Right ventricle myocardium inferior (tissue), 1 donor: ENCODE measurements around the gene TRPM1. TPM values are rescaled to one million over a fixed set of nuclear protein-coding genes. Genes with fewer than 3 reads are reported as not detected.

Experiments used
- ATAC-seq: fragments of 200-7000 bp; cut with Tn5 transposase; one replicate; pipeline ENCODE4 v1.9.1; 2020; ENCODE audit warnings: mild to moderate bottlenecking, moderate library complexity
- DNase-seq: peaks from one replicate; pipeline ENCODE4 v3.0.0; 2021; ENCODE audit errors: missing footprints
- intact Hi-C: fragments of 100-400 bp; cut with DNase I; formaldehyde crosslinking; loops from one replicate; pipeline ENCODE4 v1.11.0; 2022
- total RNA-seq: library from RNA; stranded (reverse); fragmentation: NEBNext Ultra II Directional; extraction: Animal tissue kit (Norgen Biotek cat#: 25700); gene quantifications from one replicate; pipeline ENCODE4 v1.2.1, GENCODE V29; 2021
- donor health status: DM: no; HTN: yes; CAD: no; lungs with severe emphysema.

Gene TRPM1
- total RNA-seq, 1 donor from 2014 or later = not detected

GRCh38 chr15:31005660-31006059 lies 95.9 kb downstream of the TRPM1 start:
- ATAC-seq (no peak), DNase-seq (no peak)
- intact Hi-C loops = no loop called here

DNA sequence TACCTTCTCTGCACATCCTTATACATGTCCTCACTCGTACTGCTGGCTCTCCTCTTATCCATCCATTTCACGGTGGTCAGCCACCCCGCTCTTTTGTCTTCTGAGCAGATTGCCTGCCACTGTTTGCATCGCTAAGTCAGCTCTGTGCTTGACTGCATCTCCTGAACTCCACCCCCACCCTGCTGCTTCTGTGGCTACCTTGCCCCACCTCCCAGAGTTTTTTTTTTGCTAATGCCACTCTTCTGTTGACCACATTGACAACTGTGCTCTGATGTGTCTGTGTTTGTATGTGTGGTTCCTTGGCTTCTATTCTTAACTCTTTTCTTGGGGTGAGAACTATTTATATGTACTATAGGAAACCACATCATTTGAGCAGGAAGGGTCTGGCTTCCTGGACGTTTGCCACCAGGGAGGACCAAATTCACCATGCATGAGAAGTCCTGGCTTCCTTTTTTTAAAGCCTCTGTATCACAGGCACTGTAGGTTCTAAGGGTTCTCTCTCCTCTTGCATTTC lies 97.2 kb downstream of the TRPM1 start:
- intact Hi-C loops = no loop called here
- no peak for DNase-seq

DNA sequence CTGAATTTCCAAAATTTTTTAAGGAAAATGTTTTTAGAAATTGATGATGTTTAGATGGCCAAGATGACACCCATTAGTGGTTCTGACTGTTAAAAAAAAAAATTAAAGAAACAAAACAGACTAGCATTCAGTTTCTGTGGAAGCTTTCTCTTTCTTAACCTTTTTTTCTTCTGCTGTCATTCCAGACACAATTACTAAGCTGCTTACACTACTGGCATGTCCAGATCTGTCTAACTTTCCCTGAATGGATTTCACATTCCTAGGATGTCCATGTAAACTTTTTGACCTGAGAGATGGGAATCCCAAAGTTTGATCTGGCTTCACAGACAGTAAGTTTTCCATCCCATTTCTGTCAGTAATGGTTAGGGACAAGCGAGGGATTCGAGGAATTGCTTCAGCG lies 99.8 kb downstream of the TRPM1 start:
- no peak for ATAC-seq
- no peak for DNase-seq
- intact Hi-C loops = no loop called here

More for the DNA sequence above, 97.2 kb downstream of the TRPM1 start:
- peak; percentile 42 for ATAC-seq

- no peak for ATAC-seq
- intact Hi-C loops = no loop called here
Observed at GRCh38 chr15:30999729-31000128, 101.8 kb downstream of the TRPM1 start.

GRCh38 chr15:30997270-30997669 lies 104.3 kb downstream of the TRPM1 start:
- DNase-seq (no peak), ATAC-seq (no peak)
- intact Hi-C loops = no loop called here

More at GRCh38 chr15:30999729-31000128, 101.8 kb downstream of the TRPM1 start:
- DNase-seq = no peak

DNA sequence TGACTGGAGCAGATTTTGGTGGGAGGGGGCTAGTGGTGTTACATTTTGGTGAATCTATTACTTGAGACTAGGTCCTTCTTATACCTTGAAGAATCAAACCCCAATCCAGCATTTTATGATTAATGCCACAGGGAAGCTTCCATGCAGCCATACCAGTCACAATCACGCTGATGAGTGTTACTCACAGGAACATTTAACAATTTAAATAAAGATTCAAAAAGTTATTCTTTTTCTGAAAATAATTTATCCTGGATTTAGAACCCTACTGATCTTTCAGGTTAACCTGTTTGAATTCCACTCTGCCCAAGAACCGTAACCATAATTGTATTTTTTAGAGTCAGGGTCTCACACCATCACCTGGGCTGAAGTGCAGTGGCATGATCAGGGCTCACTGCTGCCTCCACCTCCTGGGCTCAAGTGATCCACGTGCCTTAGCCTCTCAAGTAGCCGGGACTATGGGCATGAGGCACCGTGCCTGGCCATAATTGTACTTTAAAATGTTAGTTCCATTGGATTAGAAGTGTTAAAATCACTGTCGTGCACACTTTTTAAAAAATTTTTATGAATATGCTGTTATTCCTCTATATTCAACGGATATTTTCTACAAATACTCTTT lies 109.2 kb downstream of the TRPM1 start:
- DNase-seq = no peak
- ATAC-seq = no peak
- intact Hi-C loops = loop anchor here (5.0 kb wide), 3 partner anchors 40 to 90 kb away; partner anchors contain the start of gene FAN1

DNA sequence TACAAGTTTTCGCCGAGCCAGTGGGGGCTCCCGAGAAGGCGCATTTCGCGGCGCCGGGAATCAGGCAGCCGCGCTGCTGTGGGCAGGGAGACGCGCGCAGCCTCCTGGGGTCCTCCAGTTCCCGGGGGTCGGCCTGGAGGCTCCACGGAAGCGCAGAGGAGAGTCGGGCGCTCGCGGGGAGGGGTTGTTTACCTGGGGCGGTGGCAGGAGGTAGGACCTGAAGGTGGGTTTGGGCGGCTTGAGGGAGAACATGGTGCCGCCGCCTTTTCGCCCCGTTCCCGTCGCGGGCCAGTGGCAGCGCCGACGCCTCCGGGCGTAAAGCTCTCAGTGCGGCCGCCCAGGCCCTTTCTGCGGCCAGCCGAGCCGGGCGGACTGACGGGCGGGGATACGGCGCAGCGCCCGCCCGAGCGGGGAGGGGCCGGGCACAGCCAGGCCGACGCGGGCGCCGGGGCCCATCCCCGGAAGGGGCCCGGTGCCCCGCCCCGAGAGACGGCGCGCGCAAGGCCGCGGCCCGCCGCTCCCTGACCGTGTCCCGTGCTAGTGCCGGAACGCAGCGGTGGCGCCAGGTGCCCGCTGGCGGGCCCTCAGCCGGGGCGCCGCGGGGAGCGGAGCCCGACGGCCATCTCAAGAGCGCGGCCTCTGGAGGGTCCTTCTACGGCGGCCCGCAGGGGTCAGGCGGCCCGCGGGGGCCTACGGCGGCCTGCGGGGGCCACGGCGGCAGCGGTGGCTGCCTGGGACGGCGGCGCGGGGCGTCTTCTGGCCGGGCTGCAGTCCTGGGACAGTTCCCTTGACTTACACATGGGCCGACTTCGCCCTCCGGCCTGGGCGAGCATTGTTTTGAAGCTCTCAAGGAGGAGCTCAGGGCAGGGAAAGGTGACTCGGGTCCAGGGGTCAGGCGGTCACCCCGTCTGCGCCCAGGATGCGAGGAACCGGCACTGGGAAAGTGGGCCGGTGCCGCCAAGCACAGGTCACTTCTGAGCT lies 110.0 kb downstream of the TRPM1 start, which contains the start of gene MTMR10:
Gene MTMR10, minus strand, starts transcription at position 374 of the 981 bp plus-strand sequence. Its CDS starts 122 bp downstream, at position 252.
- peak; percentile 91 for DNase-seq
- peak; percentile 97 for ATAC-seq
- intact Hi-C loops = loop anchor here (5.0 kb wide), 3 partner anchors 41 to 89 kb away; partner anchors contain the start of gene FAN1

DNA sequence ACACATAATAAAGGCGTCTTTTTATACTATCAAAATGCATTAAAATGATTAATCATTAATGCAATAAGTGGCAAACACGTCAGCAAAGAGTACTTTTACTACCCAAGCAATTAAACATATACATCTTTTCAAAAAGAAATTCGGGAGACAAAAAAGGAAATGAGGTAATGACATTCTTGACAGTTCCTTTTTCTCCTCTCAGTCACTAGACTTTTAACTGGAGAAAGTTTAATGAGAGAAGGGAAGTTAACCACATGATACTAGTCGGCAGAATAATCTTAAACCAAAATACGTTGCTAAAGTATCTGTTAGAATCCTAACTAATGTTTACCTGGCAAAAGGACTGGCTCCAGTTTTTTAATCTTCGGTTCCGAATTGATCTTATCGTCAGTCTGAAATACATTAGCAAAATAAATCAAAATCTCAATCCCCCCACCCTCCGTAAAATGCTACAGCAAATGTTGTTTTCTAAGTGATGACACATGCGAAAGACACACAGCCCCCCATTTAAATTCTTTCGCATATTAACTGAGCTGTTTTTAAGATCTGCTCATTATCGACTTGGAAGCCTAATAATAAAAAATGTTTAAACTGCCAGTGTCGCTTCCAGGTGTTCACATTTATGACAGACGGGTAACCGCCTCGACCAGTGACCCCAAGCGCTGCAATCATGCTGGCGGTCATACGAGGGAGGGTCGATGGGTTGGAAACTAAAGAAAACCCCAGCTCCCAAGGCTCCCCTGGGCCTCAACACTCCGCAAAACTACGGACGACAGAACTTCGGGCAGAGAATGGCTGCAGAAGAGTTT lies 110.9 kb downstream of the TRPM1 start:
- ATAC-seq = no peak
- intact Hi-C loops = loop anchor here (5.0 kb wide), 3 partner anchors 42 to 88 kb away; partner anchors contain the start of gene FAN1
- no peak for DNase-seq

DNA sequence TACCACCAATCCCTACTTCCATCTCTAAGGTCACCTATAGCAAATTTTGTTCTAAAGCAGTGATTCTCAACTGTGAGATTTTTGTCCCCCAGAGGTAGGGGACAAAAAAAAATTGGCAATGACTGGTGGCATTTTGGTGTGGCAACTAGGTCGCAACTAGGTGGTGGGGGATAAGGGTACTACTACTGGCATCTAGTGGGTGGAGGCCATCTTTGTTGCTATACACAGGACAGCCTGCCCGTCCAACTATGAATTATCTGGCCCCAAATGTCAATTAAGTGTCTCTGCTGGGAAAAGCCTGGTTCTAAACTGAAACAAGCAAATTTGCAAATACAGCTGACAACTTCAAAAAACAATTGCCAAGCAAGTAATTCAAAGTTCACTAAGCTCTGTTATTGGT lies 111.5 kb downstream of the TRPM1 start:
- intact Hi-C loops = loop anchor here (5.0 kb wide), 3 partner anchors 42 to 88 kb away; partner anchors contain the start of gene FAN1
- DNase-seq (no peak), ATAC-seq (no peak)

DNA sequence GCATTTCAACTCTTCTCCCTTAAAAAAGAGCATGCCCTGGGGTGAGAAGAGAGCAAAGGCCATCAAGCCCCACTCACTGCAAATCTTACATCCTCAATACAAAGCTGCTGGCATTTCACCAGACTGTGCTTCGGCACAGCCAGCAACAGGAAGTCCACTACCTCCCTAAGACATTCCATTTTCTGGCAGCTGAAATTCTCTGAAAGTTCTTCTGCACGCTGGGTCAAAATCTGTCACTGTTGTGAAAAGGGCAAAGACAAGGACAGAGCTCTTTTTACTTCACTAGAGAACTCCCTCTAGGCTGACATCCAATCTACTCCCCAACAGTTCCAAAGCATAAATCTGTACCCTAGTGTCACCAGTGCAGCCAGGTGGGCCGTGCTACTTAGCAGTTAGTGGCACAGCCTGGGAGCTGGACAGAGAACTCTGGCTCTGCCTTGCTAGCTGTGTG lies 116.4 kb downstream of the TRPM1 start:
- ATAC-seq (peak; percentile 69), DNase-seq (peak; percentile 67)
- intact Hi-C loops = no loop called here

DNA sequence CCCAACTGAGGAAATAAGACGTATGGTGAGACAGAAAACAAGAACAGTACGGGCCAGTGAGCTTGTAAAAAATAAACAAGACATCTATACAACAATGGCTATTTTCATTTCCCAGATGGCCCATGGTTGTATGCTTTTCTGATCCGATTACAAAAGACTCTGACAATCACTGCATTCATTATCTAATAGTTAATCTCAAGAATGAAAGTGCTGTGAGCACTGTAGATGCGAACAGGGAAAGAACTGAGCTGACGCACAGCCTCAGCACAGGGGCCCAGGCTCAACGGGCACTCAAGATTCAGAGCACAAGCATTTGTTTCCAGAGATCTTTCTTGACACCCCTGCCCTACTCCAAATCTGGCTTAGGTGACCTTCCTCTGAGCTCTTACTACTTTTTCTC lies 117.0 kb downstream of the TRPM1 start:
- no peak for DNase-seq
- intact Hi-C loops = no loop called here
- no peak for ATAC-seq

GRCh38 chr15:30984118-30984517 lies 117.4 kb downstream of the TRPM1 start:
- ATAC-seq (no peak), DNase-seq (no peak)
- intact Hi-C loops = no loop called here

DNA sequence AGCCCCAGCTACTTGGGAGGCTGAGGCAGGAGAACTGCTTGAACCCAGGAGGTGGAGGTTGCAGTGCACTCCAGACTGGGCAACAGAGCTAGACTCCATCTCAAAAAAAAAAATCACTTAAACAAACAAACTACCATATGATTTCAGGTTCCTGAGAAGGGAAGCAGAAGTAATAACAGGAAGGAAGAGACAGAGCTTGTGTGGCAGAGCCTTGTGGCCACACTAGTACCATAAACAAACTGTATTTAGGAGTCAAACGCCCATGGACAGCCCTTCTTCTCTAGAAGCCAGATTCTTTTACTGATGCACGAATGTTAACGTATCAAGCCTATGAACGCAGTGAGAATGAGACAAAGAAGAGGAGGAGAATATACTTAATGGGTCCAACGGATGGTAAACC lies 122.1 kb downstream of the TRPM1 start:
- intact Hi-C loops = no loop called here
- no peak for DNase-seq
- ATAC-seq = peak; percentile 20

- intact Hi-C loops = no loop called here
- no peak for DNase-seq
- ATAC-seq = no peak
Observed at GRCh38 chr15:30978328-30978727, 123.2 kb downstream of the TRPM1 start.

DNA sequence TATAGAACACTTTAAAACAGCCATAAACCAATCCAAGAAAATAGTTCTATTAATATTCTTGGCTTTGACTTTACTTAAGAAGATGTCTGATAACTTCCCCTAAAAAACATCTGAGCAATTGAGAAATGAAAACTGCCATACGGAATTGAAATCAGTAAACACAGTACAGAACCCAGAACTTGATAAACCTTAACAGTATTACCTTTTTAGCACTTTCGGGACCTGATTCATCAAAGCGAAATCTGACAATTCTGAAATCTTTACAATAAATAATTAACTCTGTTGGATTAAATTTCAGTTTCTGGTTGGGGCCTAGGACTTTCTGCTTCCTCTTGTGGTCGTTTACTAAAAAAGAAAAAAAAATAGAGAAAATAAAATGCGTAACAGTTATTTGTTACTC lies 127.4 kb downstream of the TRPM1 start:
- DNase-seq = no peak
- intact Hi-C loops = no loop called here
- ATAC-seq = no peak

GRCh38 chr15:30973379-30973778 lies 128.1 kb downstream of the TRPM1 start:
- intact Hi-C loops = no loop called here
- no peak for DNase-seq
- ATAC-seq = no peak

GRCh38 chr15:30969724-30970123 lies 131.8 kb downstream of the TRPM1 start:
- intact Hi-C loops = no loop called here
- no peak for ATAC-seq

GRCh38 chr15:30963681-30964080 lies 137.8 kb downstream of the TRPM1 start:
- DNase-seq = no peak
- intact Hi-C loops = no loop called here

More at GRCh38 chr15:30969724-30970123, 131.8 kb downstream of the TRPM1 start:
- DNase-seq = no peak

More at GRCh38 chr15:30963681-30964080, 137.8 kb downstream of the TRPM1 start:
- ATAC-seq = no peak
